PC-3 (cell line): ENCODE results near the gene CNPY1.

Experiments
- CTCF ChIP-seq: fragments of 300-600 bp; sonication (generic); conservative IDR thresholded peaks from 2 replicates; pipeline ENCODE4 v1.5.1; 2017; ENCODE audit warnings: antibody characterized with exemption, low read depth, mild to moderate bottlenecking, low read length
- EZH2 ChIP-seq: fragments of 300-600 bp; sonication (generic); IDR thresholded peaks from one replicate; pipeline ENCODE4 v1.6.1; 2017; ENCODE audit warnings: antibody characterized with exemption, mild to moderate bottlenecking, low read length; ENCODE audit not compliant: unreplicated experiment

DNA sequence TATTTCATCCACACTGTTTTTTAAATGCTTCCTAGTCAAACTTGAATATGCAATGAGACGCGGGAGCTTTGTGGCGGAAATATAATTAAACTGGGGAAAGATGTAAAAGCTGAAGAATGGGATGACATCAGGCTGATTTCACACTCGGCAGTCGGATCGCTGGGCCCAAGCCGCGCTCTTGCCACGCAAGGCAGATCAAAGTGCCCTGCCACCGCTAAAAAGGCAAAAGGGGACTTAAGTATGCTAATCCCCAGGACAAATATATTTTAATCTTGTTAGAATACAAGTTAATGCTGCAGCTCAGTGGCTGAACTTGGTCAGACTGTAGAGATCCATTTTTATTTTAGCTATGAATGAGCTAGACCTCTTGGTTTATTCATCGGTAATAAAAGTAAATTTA, 74.6 kb downstream of the CNPY1 start:
- TF ChIP-seq CTCF: no peak
- TF ChIP-seq EZH2: no peak
